ENCODE data around the gene HOMER2.
"Not testable (repeated sequence)": the region's sequence is repeated elsewhere in the genome, so short reads cannot be mapped to it uniquely, and the experiment has no call there.

Gene HOMER2

GRCh38 chr15:82952158-82953081 lies at the start of gene HOMER2:
TSS of gene HOMER2 (minus strand) at chr15:82952720. CDS start at chr15:82952535, 185 bp downstream.
- DNase-seq (ENCODE audit: low spot score): no peak

GRCh38 chr15:83000672-83001031 lies 48.1 kb upstream of the HOMER2 start:
- not testable (repeated sequence) for DNase-seq (ENCODE audit: low spot score)

- DNase-seq (ENCODE audit: low spot score): peak; percentile 80
Observed at GRCh38 chr15:82999905-83000671, 47.6 kb upstream of the HOMER2 start.

- no peak for DNase-seq (ENCODE audit: low spot score)
Observed at GRCh38 chr15:82999426-82999825, 46.9 kb upstream of the HOMER2 start.

- no peak for DNase-seq (ENCODE audit: low spot score)
Observed at GRCh38 chr15:82995938-82996337, 43.4 kb upstream of the HOMER2 start.

GRCh38 chr15:82995076-82995475 lies 42.6 kb upstream of the HOMER2 start:
- DNase-seq (ENCODE audit: low spot score): no peak

GRCh38 chr15:82993144-82993543 lies 40.6 kb upstream of the HOMER2 start:
- no peak for DNase-seq (ENCODE audit: low spot score)

- no peak for DNase-seq (ENCODE audit: low spot score)
Observed at GRCh38 chr15:82992436-82992998, 40.0 kb upstream of the HOMER2 start.

- peak; percentile 67 for DNase-seq (ENCODE audit: low spot score)
Observed at GRCh38 chr15:82986442-82986780, 33.9 kb upstream of the HOMER2 start.

GRCh38 chr15:82985688-82986441 lies 33.3 kb upstream of the HOMER2 start, which contains the start of gene RAMAC:
TSS of gene RAMAC (plus strand) at chr15:82986210. CDS start at chr15:82989019, 2,809 bp downstream.
- peak; percentile 99 for DNase-seq (ENCODE audit: low spot score)

- DNase-seq (ENCODE audit: low spot score): no peak
Observed at GRCh38 chr15:82980981-82981380, 28.5 kb upstream of the HOMER2 start.

- no peak for DNase-seq (ENCODE audit: low spot score)
Observed at GRCh38 chr15:82979726-82980125, 27.2 kb upstream of the HOMER2 start.

- DNase-seq (ENCODE audit: low spot score): no peak
Observed at GRCh38 chr15:82978438-82978837, 25.9 kb upstream of the HOMER2 start.

GRCh38 chr15:82977076-82977475 lies 24.6 kb upstream of the HOMER2 start:
- DNase-seq (ENCODE audit: low spot score): no peak

- no peak for DNase-seq (ENCODE audit: low spot score)
Observed at GRCh38 chr15:82972990-82973389, 20.5 kb upstream of the HOMER2 start.

GRCh38 chr15:82971218-82971984 lies 18.9 kb upstream of the HOMER2 start:
- DNase-seq (ENCODE audit: low spot score): no peak

- no peak for DNase-seq (ENCODE audit: low spot score)
Observed at GRCh38 chr15:82970696-82971095, 18.2 kb upstream of the HOMER2 start.

- no peak for DNase-seq (ENCODE audit: low spot score)
Observed at GRCh38 chr15:82970078-82970686, 17.7 kb upstream of the HOMER2 start.

GRCh38 chr15:82969353-82969752 lies 16.8 kb upstream of the HOMER2 start:
- DNase-seq (ENCODE audit: low spot score): no peak

- no peak for DNase-seq (ENCODE audit: low spot score)
Observed at GRCh38 chr15:82968066-82968465, 15.5 kb upstream of the HOMER2 start.

GRCh38 chr15:82966671-82967071 lies 14.2 kb upstream of the HOMER2 start:
- no peak for DNase-seq (ENCODE audit: low spot score)

Measured in NAMALWA (cell line).